Suprapubic skin (tissue), 4 donors: ENCODE measurements around the gene LDLRAD4. TPM values are rescaled to one million over a fixed set of nuclear protein-coding genes. Genes with fewer than 3 reads are reported as not detected.
A peak's percentile ranks its signal among the peaks of the same experiment; 100 is the strongest.

Source experiments
- DNase-seq, 2 donors: peaks; one replicate each; pipeline ENCODE4 v3.0.0-alpha.2; 2019; ENCODE audit warnings: low spot score in 2 of 2
- H3K27ac ChIP-seq: fragments of 200-600 bp; sonication (generic); one replicate; pipeline ENCODE4 v1.5.1; 2019
- H3K27me3 ChIP-seq: fragments of 200-600 bp; sonication (generic); one replicate; pipeline ENCODE4 v1.5.1; 2019
- H3K36me3 ChIP-seq: fragments of 200-600 bp; sonication (generic); one replicate; pipeline ENCODE4 v1.5.1; 2019
- H3K4me1 ChIP-seq: fragments of 200-600 bp; sonication (generic); one replicate; pipeline ENCODE4 v1.5.1; 2019
- H3K4me3 ChIP-seq: fragments of 200-600 bp; sonication (generic); one replicate; pipeline ENCODE4 v1.5.1; 2019; ENCODE audit warnings: mild to moderate bottlenecking
- H3K9me3 ChIP-seq: fragments of 200-600 bp; sonication (generic); one replicate; pipeline ENCODE4 v1.5.1; 2019
- CTCF ChIP-seq, 2 donors: fragments of 200-600 bp in 1 of 2; fragments of 450-650 bp in 1 of 2; sonication (generic) in 1 of 2; IDR thresholded peaks; one replicate each; pipeline ENCODE4 v1.5.1; 2016 to 2019; ENCODE audit warnings: antibody characterized with exemption in 2 of 2, mild to moderate bottlenecking in 1 of 2, moderate library complexity in 1 of 2
- EP300 ChIP-seq: sonication (generic); formaldehyde crosslinking; IDR thresholded peaks from one replicate; pipeline ENCODE4 v1.6.1; 2017; ENCODE audit warnings: antibody characterized with exemption
- POLR2A ChIP-seq, 2 donors: fragments of 450-650 bp; IDR thresholded peaks; one replicate each; pipeline ENCODE4 v1.6.1; 2017; ENCODE audit warnings: antibody characterized with exemption in 2 of 2, mild to moderate bottlenecking in 2 of 2, moderate library complexity in 2 of 2
- POLR2AphosphoS5 ChIP-seq, 3 donors: sonication (generic); formaldehyde crosslinking; IDR thresholded peaks; one replicate each; pipeline ENCODE4 v1.6.1; 2017; ENCODE audit warnings: antibody characterized with exemption in 3 of 3
- WGBS: methylation state at CpG from one replicate; pipeline ENCODE4 v1.1.5; 2018; 5-methylcytosine and 5-hydroxymethylcytosine counted together
- total RNA-seq, 4 donors: library from RNA; depleted of rRNA; stranded (reverse); fragments of >200 nt; gene quantifications; one replicate each; pipeline ENCODE4 v1.1.0, GENCODE V29; 2016

The LDLRAD4 gene
- total RNA-seq, 4 donors from 2014 or later, result 10.1 to 31.6 (median 15.1) TPM

- no peak for DNase-seq
- no peak overlapping the region for H3K4me3 ChIP-seq
- H3K36me3 ChIP-seq, result no peaks in the 10 kb centered on the region
- no peaks in the 10 kb centered on the region for H3K27me3 ChIP-seq
- no peak overlapping the region for H3K27ac ChIP-seq
- no peak for TF ChIP-seq POLR2A (IDR thresholded peaks at IDR 0.05)
- no peak for TF ChIP-seq EP300
- 90% methylated on average over 22 of the region's 22 CpGs for WGBS
- no peaks in the 10 kb centered on the region for H3K9me3 ChIP-seq
- H3K4me1 ChIP-seq, result no peaks in the 10 kb centered on the region
These were observed 60.9 kb downstream of the LDLRAD4 start for GRCh38 chr18:13279181-13280069.

- TF ChIP-seq POLR2A (IDR thresholded peaks at IDR 0.05) (no peak), CTCF (IDR thresholded peaks at IDR 0.05) (no peak), POLR2AphosphoS5 (IDR thresholded peaks at IDR 0.05) (no peak), EP300 (no peak)
- 73% methylated on average over 11 of the region's 11 CpGs for WGBS
- Histone ChIP-seq H3K4me3 (no peak overlapping the region), H3K27ac (no peak overlapping the region), H3K27me3 (no peaks in the 10 kb centered on the region), H3K36me3 (no peaks in the 10 kb centered on the region), H3K4me1 (no peaks in the 10 kb centered on the region), H3K9me3 (no peaks in the 10 kb centered on the region)
- DNase-seq, result no peak
These were observed 61.7 kb downstream of the LDLRAD4 start for GRCh38 chr18:13280070-13280795.

- Histone ChIP-seq H3K4me3 (no peak overlapping the region), H3K36me3 (no peaks in the 10 kb centered on the region), H3K4me1 (no peaks in the 10 kb centered on the region), H3K27ac (no peak overlapping the region), H3K9me3 (no peaks in the 10 kb centered on the region), H3K27me3 (no peaks in the 10 kb centered on the region)
- peak in 1 of 2 donors; percentile 37 for DNase-seq
- no peak for TF ChIP-seq CTCF (IDR thresholded peaks at IDR 0.05)
- no peak for TF ChIP-seq EP300
- TF ChIP-seq POLR2AphosphoS5 (IDR thresholded peaks at IDR 0.05), result no peak
- TF ChIP-seq POLR2A (IDR thresholded peaks at IDR 0.05), result no peak
- 100% methylated on average over 2 of the region's 2 CpGs for WGBS
These were observed 62.8 kb downstream of the LDLRAD4 start for GRCh38 chr18:13281406-13281805.

GRCh38 chr18:13283746-13284145 lies 65.2 kb downstream of the LDLRAD4 start:
- no peak for TF ChIP-seq POLR2AphosphoS5 (IDR thresholded peaks at IDR 0.05)
- H3K27ac ChIP-seq, result no peak overlapping the region
- H3K27me3 ChIP-seq, result no peaks in the 10 kb centered on the region
- peak in 1 of 2 donors; percentile 35 for DNase-seq
- 88% methylated on average over 7 of the region's 7 CpGs for WGBS
- no peak overlapping the region for H3K4me3 ChIP-seq
- H3K4me1 ChIP-seq, result no peaks in the 10 kb centered on the region
- H3K9me3 ChIP-seq, result no peaks in the 10 kb centered on the region
- H3K36me3 ChIP-seq, result no peaks in the 10 kb centered on the region

GRCh38 chr18:13284330-13285027 lies 65.9 kb downstream of the LDLRAD4 start:
- H3K4me3 ChIP-seq, result no peak overlapping the region
- TF ChIP-seq CTCF (IDR thresholded peaks at IDR 0.05) (no peak), POLR2A (IDR thresholded peaks at IDR 0.05) (no peak), POLR2AphosphoS5 (IDR thresholded peaks at IDR 0.05) (no peak), EP300 (no peak)
- H3K4me1 ChIP-seq, result peaks cover 3% of the 10 kb centered on the region
- WGBS, result 82% methylated on average over 19 of the region's 22 CpGs
- DNase-seq, result peak in 1 of 2 donors; percentile 35
- H3K9me3 ChIP-seq, result no peaks in the 10 kb centered on the region
- no peak overlapping the region for H3K27ac ChIP-seq
- no peaks in the 10 kb centered on the region for H3K36me3 ChIP-seq
- no peaks in the 10 kb centered on the region for H3K27me3 ChIP-seq
